Activated naive CD4-positive, alpha-beta T cell treated with anti-CD3 and anti-CD28 coated beads, Interleukin-2, amount 50 U/mL, for 16 hours (primary cell): ENCODE results near the gene PDGFRB.
"Not testable (repeated sequence)": the region's sequence is repeated elsewhere in the genome, so short reads cannot be mapped to it uniquely, and the experiment has no call there.

Experiments used
- DNase-seq: peaks from one replicate; pipeline ENCODE4 v3.0.0-alpha.2; 2020

Gene PDGFRB

GRCh38 chr5:150112201-150113046 lies 43.2 kb downstream of the PDGFRB start:
- DNase-seq: no peak

- no peak for DNase-seq
Measured at GRCh38 chr5:150111122-150111521, 44.5 kb downstream of the PDGFRB start.

GRCh38 chr5:150109921-150110320 lies 45.7 kb downstream of the PDGFRB start:
- DNase-seq: no peak

- DNase-seq: no peak
Measured at GRCh38 chr5:150108711-150109514, 46.7 kb downstream of the PDGFRB start.

GRCh38 chr5:150107909-150108447 lies 47.7 kb downstream of the PDGFRB start:
- no peak for DNase-seq

- DNase-seq: no peak
Measured at GRCh38 chr5:150106674-150107426, 48.8 kb downstream of the PDGFRB start.

- no peak for DNase-seq
Measured at GRCh38 chr5:150105928-150106615, 49.6 kb downstream of the PDGFRB start.

GRCh38 chr5:150104550-150104870 lies 51.1 kb downstream of the PDGFRB start:
- DNase-seq: no peak

- no peak for DNase-seq
Measured at GRCh38 chr5:150103678-150104549, 51.7 kb downstream of the PDGFRB start.

- DNase-seq: no peak
Measured at GRCh38 chr5:150101023-150101422, 54.6 kb downstream of the PDGFRB start.

- no peak for DNase-seq
Measured at GRCh38 chr5:150097152-150097551, 58.5 kb downstream of the PDGFRB start.

- no peak for DNase-seq
Measured at GRCh38 chr5:150092159-150092787, 63.4 kb downstream of the PDGFRB start.

- DNase-seq: no peak
Measured at GRCh38 chr5:150085950-150086715, 69.5 kb downstream of the PDGFRB start, which contains the start of gene CSF1R. TSS of gene CSF1R (minus strand) at chr5:150086554. CDS start at chr5:150086427, 127 bp downstream.

- no peak for DNase-seq
Measured at GRCh38 chr5:150085191-150085912, 70.3 kb downstream of the PDGFRB start.

GRCh38 chr5:150084754-150085153 lies 70.9 kb downstream of the PDGFRB start:
- not testable (repeated sequence) for DNase-seq

- DNase-seq: no peak
Measured at GRCh38 chr5:150082889-150083288, 72.8 kb downstream of the PDGFRB start.

- DNase-seq: no peak
Measured at GRCh38 chr5:150082374-150082773, 73.3 kb downstream of the PDGFRB start.

GRCh38 chr5:150081541-150082283 lies 73.9 kb downstream of the PDGFRB start:
- DNase-seq: no peak
